Esophagus squamous epithelium (tissue), 5 donors: Measurements from ENCODE around the gene HOGA1. TPM values are rescaled to one million over a fixed set of nuclear protein-coding genes. Genes with fewer than 3 reads are reported as not detected.

Source experiments
- DNase-seq: peaks from one replicate; lab custom pipeline; 2025; lab: John Stamatoyannopoulos, UW
- H3K27ac ChIP-seq, 4 donors: fragments of 200-600 bp; sonication (generic); one replicate each; pipeline ENCODE4 v1.5.1; 2016 to 2019; ENCODE audit warnings: mild to moderate bottlenecking in 1 of 4
- H3K27me3 ChIP-seq, 4 donors: fragments of 200-600 bp; sonication (generic); 1 replicate in 3 of 4; 2 replicates in 1 of 4; pipeline versions ENCODE4 v1.5.1 to v1.6.0; 2017 to 2021; ENCODE audit warnings: antibody characterized with exemption in 1 of 4
- H3K36me3 ChIP-seq, 3 donors: fragments of 200-600 bp; sonication (generic); one replicate each; pipeline ENCODE4 v1.5.1; 2016 to 2019
- H3K4me1 ChIP-seq, 3 donors: fragments of 200-600 bp; sonication (generic); one replicate each; pipeline ENCODE4 v1.5.1; 2017 to 2019
- H3K4me3 ChIP-seq, 4 donors: fragments of 200-600 bp; sonication (generic); 1 replicate in 3 of 4; 2 replicates in 1 of 4; pipeline ENCODE4 v1.5.1; 2016 to 2019; ENCODE audit warnings: mild to moderate bottlenecking in 2 of 4, moderate library complexity in 1 of 4
- H3K9me3 ChIP-seq, 3 donors: fragments of 200-600 bp; sonication (generic); one replicate each; pipeline ENCODE4 v1.5.1; 2016 to 2019
- CTCF ChIP-seq, 6 experiments: fragments of 450-650 bp in 4 of 6; fragments of 200-600 bp in 2 of 6; sonication (generic) in 2 of 6; IDR thresholded peaks; one replicate each; pipeline ENCODE4 v1.5.1; 2016 to 2019; ENCODE audit warnings: antibody characterized with exemption in 6 of 6, mild to moderate bottlenecking in 4 of 6, moderate library complexity in 4 of 6
- POLR2A ChIP-seq, 4 donors: fragments of 450-650 bp; IDR thresholded peaks; one replicate each; pipeline ENCODE4 v1.6.1; 2017; ENCODE audit warnings: antibody characterized with exemption in 4 of 4, mild to moderate bottlenecking in 4 of 4, moderate library complexity in 3 of 4
- WGBS, 2 donors: methylation state at CpG; one replicate each; pipeline ENCODE4 v1.1.5; 2018; 5-methylcytosine and 5-hydroxymethylcytosine counted together
- intact Hi-C: fragments of 100-400 bp; cut with DNase I; formaldehyde crosslinking; loops from one replicate; pipeline ENCODE4 v1.15.0; 2022
- total RNA-seq, 4 donors: library from RNA; depleted of rRNA; stranded (reverse); fragments of >200 nt; gene quantifications; one replicate each; pipeline ENCODE4 v1.1.0, GENCODE V29; 2016
- donor health status: DM: yes; HTN: yes; CAD: no.

The HOGA1 gene
- total RNA-seq, 4 donors from 2014 or later, result 0.62 to 1.1 (median 1.1) TPM

GRCh38 chr10:97583476-97583875 lies 713 bp upstream of the HOGA1 start:
- H3K36me3 ChIP-seq, result no peaks in the 10 kb centered on the region
- H3K4me1 ChIP-seq, result peaks cover 0 to 21% (median 9%) of the 10 kb centered on the region in 3 donors
- intact Hi-C loops, result no loop called here
- no peak overlapping the region for H3K4me3 ChIP-seq
- no peak overlapping the region for H3K27ac ChIP-seq
- 80% methylated on average over 1 of the region's 13 CpGs; no CpG with 5 or more reads in 1 of the 2 donors for WGBS, 2 donors
- H3K27me3 ChIP-seq, result no peaks in the 10 kb centered on the region
- H3K9me3 ChIP-seq, result no peaks in the 10 kb centered on the region
- no peak for DNase-seq
- no peak for TF ChIP-seq POLR2A (IDR thresholded peaks at IDR 0.05)
- TF ChIP-seq CTCF (IDR thresholded peaks at IDR 0.05), result no peak

- no peaks in the 10 kb centered on the region for H3K36me3 ChIP-seq
- 85 to 100% methylated on average over 3 to 4 of the region's 5 CpGs for WGBS, 2 donors
- H3K27me3 ChIP-seq, result no peaks in the 10 kb centered on the region
- H3K4me1 ChIP-seq, result peaks cover 0 to 21% (median 9%) of the 10 kb centered on the region in 3 donors
- no peak for TF ChIP-seq CTCF (IDR thresholded peaks at IDR 0.05)
- no peak for TF ChIP-seq POLR2A (IDR thresholded peaks at IDR 0.05)
- peak overlapping the region in 1 of 4 donors; percentile 57 for H3K27ac ChIP-seq
- intact Hi-C loops, result no loop called here
- no peaks in the 10 kb centered on the region for H3K9me3 ChIP-seq
- H3K4me3 ChIP-seq, result no peak overlapping the region
- no peak for DNase-seq
These were observed 729 bp downstream of the HOGA1 start for GRCh38 chr10:97584798-97585438.

- WGBS, 2 donors, result 86 to 91% methylated on average over 4 to 5 of the region's 5 CpGs
- Histone ChIP-seq H3K9me3 (no peaks in the 10 kb centered on the region), H3K4me1 (peaks cover 0 to 21% (median 9%) of the 10 kb centered on the region in 3 donors), H3K4me3 (no peak overlapping the region), H3K27ac (no peak overlapping the region), H3K27me3 (no peaks in the 10 kb centered on the region), H3K36me3 (no peaks in the 10 kb centered on the region)
- intact Hi-C loops, result no loop called here
- TF ChIP-seq POLR2A (IDR thresholded peaks at IDR 0.05) (no peak), CTCF (IDR thresholded peaks at IDR 0.05) (no peak)
- DNase-seq, result no peak
These were observed 1.2 kb downstream of the HOGA1 start for GRCh38 chr10:97585439-97585811.

GRCh38 chr10:97587183-97587582 lies 3.0 kb downstream of the HOGA1 start:
- no peaks in the 10 kb centered on the region for H3K27me3 ChIP-seq
- DNase-seq, result no peak
- H3K9me3 ChIP-seq, result no peaks in the 10 kb centered on the region
- H3K4me3 ChIP-seq, result no peak overlapping the region
- TF ChIP-seq POLR2A (IDR thresholded peaks at IDR 0.05) (no peak), CTCF (IDR thresholded peaks at IDR 0.05) (no peak)
- intact Hi-C loops, result no loop called here
- no peak overlapping the region for H3K27ac ChIP-seq
- WGBS, 2 donors, result 86 to 100% methylated on average over 2 of the region's 2 CpGs
- no peaks in the 10 kb centered on the region for H3K36me3 ChIP-seq
- H3K4me1 ChIP-seq, result peaks cover 0 to 21% (median 9%) of the 10 kb centered on the region in 3 donors

- Histone ChIP-seq H3K27ac (no peak within 1 kb of the TSS), H3K4me3 (no peak within 1 kb of the TSS), H3K9me3 (no peaks in the 10 kb centered on the region), H3K36me3 (no peaks in the 10 kb centered on the region), H3K4me1 (peaks cover 0 to 10% (median 3%) of the 10 kb centered on the region in 3 donors), H3K27me3 (no peaks in the 10 kb centered on the region)
- 67 to 100% methylated on average over 1 of the region's 3 CpGs for WGBS, 2 donors
- TF ChIP-seq CTCF (IDR thresholded peaks at IDR 0.05), result no peak
- TF ChIP-seq POLR2A (IDR thresholded peaks at IDR 0.05), result no peak
- intact Hi-C loops, result no loop called here
- no peak for DNase-seq
These were observed 5.3 kb downstream of the HOGA1 start, which contains the start of gene C10orf62 for GRCh38 chr10:97589479-97589878. TSS of gene C10orf62 (plus strand) at chr10:97589721. CDS start at chr10:97589898, 177 bp downstream.
